Measurements from ENCODE around the gene DTHD1. TPM values are rescaled to one million over a fixed set of nuclear protein-coding genes. Genes with fewer than 3 reads are reported as not detected.

DTHD1 gene
- total and polyA plus RNA-seq, 11 donors: 0.14 to 0.83 TPM; not detected in 9

DNA sequence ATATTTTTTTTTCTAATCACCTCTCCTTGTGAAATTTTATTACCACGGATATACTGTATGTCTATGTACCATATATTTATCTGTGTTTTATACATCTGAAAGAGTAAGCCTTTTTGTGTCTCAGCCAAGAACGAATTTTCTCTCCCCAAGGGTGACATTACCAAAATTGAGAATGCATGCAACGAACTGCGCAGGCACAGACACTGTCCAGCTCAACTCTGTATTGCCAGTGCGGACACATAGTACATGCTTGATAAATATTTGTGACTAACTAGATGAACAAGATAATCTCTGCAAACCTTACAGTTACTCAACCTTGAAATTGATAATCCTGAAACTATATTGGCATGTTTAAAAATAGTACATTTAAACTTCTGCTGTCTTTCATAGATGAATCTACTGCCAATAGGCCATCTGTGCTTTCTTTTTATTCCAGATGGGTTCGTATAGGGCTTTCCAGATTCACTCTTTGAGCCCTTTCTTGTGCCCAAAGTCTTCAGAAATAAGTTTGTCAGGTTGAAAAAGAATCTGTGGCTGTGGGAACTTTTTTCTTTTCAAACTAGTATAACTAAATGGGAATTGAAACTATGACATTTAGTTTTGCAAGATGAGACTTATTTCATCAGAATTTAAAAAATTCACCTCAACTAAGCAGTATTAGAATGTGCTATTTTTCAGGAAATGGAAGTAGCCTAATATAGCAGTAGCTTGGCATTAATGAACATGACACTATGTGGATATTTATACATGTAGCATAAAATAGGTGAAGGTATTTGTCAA, 38.9 kb downstream of the DTHD1 start:
- Histone ChIP-seq H3K36me3 (no peaks in the 10 kb centered on the region), H3K4me1 (peaks cover 0 to 68% (median 0%) of the 10 kb centered on the region in 12 donors), H3K27ac (peak overlapping the region in 1 of 12 donors; percentile 74), H3K4me3 (no peak overlapping the region), H3K9me3 (no peaks in the 10 kb centered on the region), H3K27me3 (no peaks in the 10 kb centered on the region)
- intact Hi-C loops (cut with DNase I): no loop called here
- ATAC-seq (no peak), DNase-seq (no peak)
- TF ChIP-seq CTCF (IDR thresholded peaks at IDR 0.05) (no peak), POLR2A (IDR thresholded peaks at IDR 0.05) (no peak)
- 79 to 85% (median 81%) methylated on average over 6 of the region's 6 CpGs for WGBS, 4 donors

GRCh38 chr4:36321176-36321575, 39.8 kb downstream of the DTHD1 start:
- Histone ChIP-seq H3K36me3 (no peaks in the 10 kb centered on the region), H3K4me3 (no peak overlapping the region), H3K27ac (peak overlapping the region in 1 of 12 donors; percentile 74), H3K9me3 (no peaks in the 10 kb centered on the region), H3K4me1 (peaks cover 0 to 77% (median 0%) of the 10 kb centered on the region in 12 donors), H3K27me3 (no peaks in the 10 kb centered on the region)
- intact Hi-C loops (cut with DNase I): no loop called here
- TF ChIP-seq CTCF (IDR thresholded peaks at IDR 0.05): no peak
- no peak for TF ChIP-seq POLR2A (IDR thresholded peaks at IDR 0.05)
- no peak for DNase-seq
- no peak for ATAC-seq
- WGBS, 4 donors: 53 to 69% (median 65%) methylated on average over 4 of the region's 4 CpGs

DNA sequence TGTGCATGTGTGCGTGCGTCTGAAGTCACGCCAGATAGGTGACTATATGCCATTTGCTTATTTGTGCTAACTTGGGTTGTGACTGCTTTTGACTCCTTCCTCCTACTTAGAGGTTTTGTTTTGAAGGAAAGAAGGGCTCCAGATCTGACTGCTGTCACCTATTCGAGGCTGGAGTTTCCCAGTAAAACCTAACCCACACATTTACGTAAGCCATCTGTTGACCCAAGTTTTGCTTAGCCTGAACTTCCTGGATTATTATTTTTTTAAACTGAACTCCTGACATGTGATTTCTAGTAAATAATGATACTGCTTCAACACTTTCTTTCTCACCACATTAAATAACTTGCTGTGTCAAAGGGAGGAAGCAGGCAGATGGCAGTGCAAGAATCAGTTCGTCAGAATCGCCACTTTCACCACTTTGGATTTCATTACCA, 41.5 kb downstream of the DTHD1 start:
- ATAC-seq: peak in 1 of 4 donors; percentile 65
- WGBS, 4 donors: 66 to 72% (median 68%) methylated on average over 7 of the region's 7 CpGs

More for the DNA sequence above, 41.5 kb downstream of the DTHD1 start:
- H3K4me1 ChIP-seq: peaks cover 0 to 69% (median 0%) of the 10 kb centered on the region in 12 donors
- TF ChIP-seq CTCF (IDR thresholded peaks at IDR 0.05): no peak
- no peak for TF ChIP-seq POLR2A (IDR thresholded peaks at IDR 0.05)
- H3K36me3 ChIP-seq: no peaks in the 10 kb centered on the region
- H3K27me3 ChIP-seq: no peaks in the 10 kb centered on the region
- no peaks in the 10 kb centered on the region for H3K9me3 ChIP-seq
- H3K27ac ChIP-seq: peak overlapping the region in 1 of 12 donors; percentile 87
- H3K4me3 ChIP-seq: no peak overlapping the region
- DNase-seq: no peak
- intact Hi-C loops (cut with DNase I): no loop called here

Measured in heart left ventricle (tissue), 16 donors.